SK-N-MC (cell line): ENCODE results near the gene ARG1.

Source experiments
- EZH2 ChIP-seq: fragments of 200-600 bp; sonication (generic); IDR thresholded peaks from one replicate; pipeline ENCODE4 v1.6.1; 2017; ENCODE audit warnings: antibody characterized with exemption
- FOXP2 ChIP-seq: optimal IDR thresholded peaks from 2 replicates; pipeline ENCODE3; 2011; ENCODE audit warnings: mild to moderate bottlenecking, moderate library complexity; ENCODE audit not compliant: insufficient read depth; ENCODE audit errors: extremely low read length, control extremely low read depth
- POLR2AphosphoS5 ChIP-seq: IDR thresholded peaks from 2 replicates; pipeline ENCODE4 v1.6.1; 2012; ENCODE audit warnings: mild to moderate bottlenecking, low read depth, low read length, borderline replicate concordance

DNA sequence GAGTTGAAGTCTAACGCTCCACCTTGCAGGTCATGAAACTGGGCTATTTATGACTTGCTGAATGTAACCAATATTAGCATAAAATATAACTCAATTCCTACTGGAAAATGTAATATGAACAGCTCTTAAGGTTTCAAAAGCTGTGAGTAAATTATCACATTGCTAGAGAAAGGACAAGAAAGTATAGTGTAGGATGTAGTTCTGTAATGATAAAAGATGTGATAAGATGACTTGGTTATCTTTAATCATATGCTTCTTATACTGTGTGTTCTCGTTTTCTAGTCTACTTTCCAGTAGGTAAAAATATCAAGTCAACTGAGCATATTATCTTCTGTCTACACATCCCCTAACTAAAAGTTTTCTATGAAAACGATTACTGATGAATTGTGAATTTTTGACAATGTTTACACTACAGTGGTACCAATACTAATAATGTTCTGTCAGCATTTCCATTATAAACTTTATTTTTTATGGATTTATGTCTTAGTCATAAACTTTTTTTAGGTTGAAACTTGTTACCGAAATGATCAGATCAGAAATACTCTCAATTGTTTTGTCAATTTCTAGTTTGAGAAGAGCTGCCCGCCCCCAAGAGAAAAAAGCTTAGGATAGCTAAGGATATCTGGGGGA, 40.4 kb downstream of the ARG1 start:
- TF ChIP-seq POLR2AphosphoS5 (no peak), EZH2 (no peak), FOXP2 (no peak)
